Endodermal cell (in vitro differentiated cells): ENCODE data around the gene TPD52L2. TPM values are rescaled to one million over a fixed set of nuclear protein-coding genes. Genes with fewer than 3 reads are reported as not detected.

Experiments
- DNase-seq: peaks from one replicate; pipeline ENCODE4 v3.0.0-alpha.2; 2017
- H3K27ac ChIP-seq: 2 replicates; pipeline ENCODE4 v1.5.1; 2013; ENCODE audit warnings: mild to moderate bottlenecking, low read depth, low read length, moderate library complexity
- H3K27me3 ChIP-seq: 2 replicates; pipeline ENCODE4 v1.6.1; 2013; ENCODE audit warnings: mild to moderate bottlenecking, low read length, moderate library complexity; ENCODE audit not compliant: insufficient read depth, control insufficient read depth, poor library complexity, severe bottlenecking
- H3K36me3 ChIP-seq: 2 replicates; pipeline ENCODE4 v1.7.0; 2013; ENCODE audit warnings: mild to moderate bottlenecking, low read length, moderate library complexity; ENCODE audit not compliant: control insufficient read depth, insufficient read depth
- H3K4me1 ChIP-seq: one replicate; pipeline ENCODE4 v1.7.0; 2013; ENCODE audit warnings: low read length; ENCODE audit not compliant: control insufficient read depth, insufficient read depth
- H3K4me3 ChIP-seq: 2 replicates; pipeline ENCODE4 v1.5.1; 2013; ENCODE audit warnings: mild to moderate bottlenecking, low read length, moderate library complexity
- H3K9ac ChIP-seq: 2 replicates; pipeline ENCODE4 v1.6.1; 2013; ENCODE audit warnings: mild to moderate bottlenecking, low read length, moderate library complexity; ENCODE audit not compliant: poor library complexity, severe bottlenecking; ENCODE audit errors: extremely low read depth
- H3K9me3 ChIP-seq: 2 replicates; pipeline ENCODE4 v1.6.1; 2013; ENCODE audit warnings: mild to moderate bottlenecking, low read length, moderate library complexity; ENCODE audit not compliant: control insufficient read depth
- H3K27ac Mint-ChIP-seq: 2 replicates; pipeline ENCODE4 v1.8.0; 2020; ENCODE audit warnings: mixed read lengths
- H3K27me3 Mint-ChIP-seq: 2 replicates; pipeline ENCODE4 v1.8.0; 2021; ENCODE audit warnings: mild to moderate bottlenecking, mixed read lengths; ENCODE audit not compliant: insufficient read depth
- H3K36me3 Mint-ChIP-seq: 2 replicates; pipeline ENCODE4 v1.8.0; 2020; ENCODE audit warnings: low read depth, mixed read lengths
- H3K4me1 Mint-ChIP-seq: 2 replicates; pipeline ENCODE4 v1.8.0; 2020; ENCODE audit warnings: mixed read lengths
- H3K4me3 Mint-ChIP-seq: 2 replicates; pipeline ENCODE4 v1.8.0; 2020; ENCODE audit warnings: mild to moderate bottlenecking, moderate library complexity, mixed read lengths
- H3K9me3 Mint-ChIP-seq: 2 replicates; pipeline ENCODE4 v1.8.0; 2020; ENCODE audit warnings: mild to moderate bottlenecking, mixed read lengths
- CTCF ChIP-seq: fragments of 200-600 bp; sonication (generic); conservative IDR thresholded peaks from 2 replicates; pipeline ENCODE4 v1.5.0; 2021; ENCODE audit warnings: antibody characterized with exemption, mild to moderate bottlenecking
- WGBS, 2 experiments: methylation state at CpG; one replicate each; pipeline versions ENCODE4 v1.1.5 to v1.1.7; 2013; ENCODE audit warnings: missing lambda C conversion rate in 2 of 2, mixed read lengths in 1 of 2; ENCODE audit not compliant: insufficient coverage in 1 of 2, insufficient read length in 1 of 2; 5-methylcytosine and 5-hydroxymethylcytosine counted together
- total RNA-seq, 2 donors: library from RNA; stranded (reverse); fragmentation: NEBNext Ultra II Directional in 1 of 2; extraction: Animal tissue kit (Norgen Biotek cat#: 25700) in 1 of 2; gene quantifications; 2 replicates in 1 of 2; 3 replicates in 1 of 2; pipeline ENCODE4 v1.2.1, GENCODE V29; 2021

TPD52L2 gene
- total RNA-seq, 2 donors from 2014 or later: 68.3 to 85.2 TPM

- H3K4me3 ChIP-seq: no peak overlapping the region
- Mint-ChIP-seq H3K4me1 (peaks cover 25% of the 10 kb centered on the region), H3K4me3 (no peak overlapping the region), H3K9me3 (no peaks in the 10 kb centered on the region), H3K36me3 (peaks cover 4% of the 10 kb centered on the region), H3K27ac (no peak overlapping the region), H3K27me3 (peaks cover 5% of the 10 kb centered on the region)
- no peaks in the 10 kb centered on the region for H3K9me3 ChIP-seq
- H3K36me3 ChIP-seq: no peaks in the 10 kb centered on the region
- H3K4me1 ChIP-seq: peaks cover 4% of the 10 kb centered on the region
- peak; percentile 72 for DNase-seq
- H3K27ac ChIP-seq: no peak overlapping the region
- 75 to 78% methylated on average over 18 to 22 of the region's 22 CpGs for WGBS, 2 experiments
- no peak for TF ChIP-seq CTCF
- H3K27me3 ChIP-seq: no peaks in the 10 kb centered on the region
- no peak overlapping the region for H3K9ac ChIP-seq
Measured at GRCh38 chr20:63856098-63856511, 9.0 kb upstream of the TPD52L2 start.

DNA sequence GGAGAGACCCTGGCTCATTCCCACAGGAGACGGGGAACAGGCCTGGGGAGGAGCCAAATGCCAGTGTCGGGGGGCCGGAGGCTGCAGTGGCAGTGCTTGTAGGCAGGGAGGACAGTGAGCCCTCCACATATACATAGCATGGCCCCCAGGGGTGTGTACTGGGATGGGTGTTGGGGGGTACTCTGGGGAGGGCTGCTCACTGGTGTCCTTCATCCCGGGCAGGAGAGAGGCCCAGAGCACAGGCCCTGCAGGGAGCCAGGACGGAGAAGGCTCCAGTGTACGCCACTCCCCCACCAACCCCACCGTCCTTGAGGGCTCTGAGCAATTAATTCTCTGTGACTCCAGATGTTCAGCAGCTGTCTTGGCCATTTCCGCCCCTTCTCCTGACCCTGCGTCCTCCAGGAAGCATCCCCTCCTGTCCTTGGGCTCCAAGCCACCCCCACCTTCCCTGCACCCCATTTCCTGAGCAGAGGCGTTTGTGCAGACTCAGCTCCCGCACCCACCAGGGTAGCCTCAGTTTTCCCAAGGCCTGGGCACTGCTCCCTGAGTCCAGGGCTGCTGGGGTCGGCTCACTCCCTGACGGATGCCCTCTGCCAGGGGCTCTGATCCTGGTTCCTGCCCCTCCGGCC is 7.2 kb upstream of the TPD52L2 start:
- H3K27me3 Mint-ChIP-seq: peaks cover 3% of the 10 kb centered on the region
- H3K27ac Mint-ChIP-seq: no peak overlapping the region
- H3K4me3 Mint-ChIP-seq: peak overlapping the region; percentile 40
- Histone ChIP-seq H3K27ac (no peak overlapping the region), H3K4me3 (no peak overlapping the region), H3K9ac (no peak overlapping the region), H3K4me1 (peaks cover 4% of the 10 kb centered on the region), H3K27me3 (no peaks in the 10 kb centered on the region), H3K36me3 (no peaks in the 10 kb centered on the region), H3K9me3 (no peaks in the 10 kb centered on the region)
- WGBS, 2 experiments: 87 to 90% methylated on average over 9 to 14 of the region's 14 CpGs
- H3K36me3 Mint-ChIP-seq: peaks cover 4% of the 10 kb centered on the region
- TF ChIP-seq CTCF: no peak
- H3K9me3 Mint-ChIP-seq: no peaks in the 10 kb centered on the region
- H3K4me1 Mint-ChIP-seq: peaks cover 25% of the 10 kb centered on the region
- no peak for DNase-seq

DNA sequence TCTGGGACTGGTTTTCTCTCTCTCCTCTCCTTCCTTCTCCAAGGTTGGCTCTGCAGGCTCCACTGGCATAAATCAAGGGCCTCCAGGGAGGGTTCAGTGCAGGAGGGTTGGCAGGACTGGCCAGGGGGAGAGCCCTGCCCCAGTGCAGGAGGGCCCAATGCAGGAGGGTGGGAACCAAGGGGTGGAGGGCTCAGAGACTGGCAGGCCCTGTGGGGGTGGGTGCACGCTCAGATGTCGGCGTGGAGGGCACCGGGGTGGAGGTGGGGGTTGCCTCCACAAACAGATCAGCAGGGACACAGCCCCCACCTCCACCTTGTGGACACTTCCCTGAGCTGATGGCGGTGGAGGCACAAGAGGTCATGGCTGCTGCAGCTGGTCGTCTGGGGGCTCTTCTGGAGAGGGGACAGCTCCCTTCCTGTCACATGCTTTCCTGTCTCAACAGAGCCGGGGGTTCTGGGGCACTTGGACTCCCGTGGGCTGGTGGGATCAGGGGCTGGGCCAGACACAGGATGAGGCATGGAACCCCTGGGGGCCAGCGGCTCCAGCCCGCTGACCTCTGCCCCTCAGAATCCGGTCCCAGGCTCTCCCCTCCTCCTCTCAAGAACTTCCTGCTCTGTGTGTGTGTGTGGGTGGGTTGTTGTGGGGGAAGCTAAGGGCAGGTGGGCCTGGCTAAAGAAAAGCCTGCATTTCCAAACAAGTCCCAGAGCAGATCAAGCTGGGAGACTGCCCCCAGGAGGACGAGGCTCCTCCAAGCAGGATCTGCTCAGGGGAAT is 6.5 kb upstream of the TPD52L2 start:
- no peak overlapping the region for H3K4me3 ChIP-seq
- Mint-ChIP-seq H3K27ac (peak overlapping the region; percentile 55), H3K4me3 (peak overlapping the region; percentile 40), H3K27me3 (peaks cover 3% of the 10 kb centered on the region), H3K36me3 (peaks cover 4% of the 10 kb centered on the region), H3K9me3 (no peaks in the 10 kb centered on the region), H3K4me1 (peaks cover 26% of the 10 kb centered on the region)
- TF ChIP-seq CTCF: peak; percentile 71
- H3K9ac ChIP-seq: no peak overlapping the region
- DNase-seq: peak; percentile 79
- H3K9me3 ChIP-seq: no peaks in the 10 kb centered on the region
- peaks cover 5% of the 10 kb centered on the region for H3K36me3 ChIP-seq
- WGBS, 2 experiments: 20 to 44% methylated on average over 4 to 12 of the region's 12 CpGs
- peaks cover 4% of the 10 kb centered on the region for H3K4me1 ChIP-seq
- H3K27ac ChIP-seq: peak overlapping the region; percentile 68
- no peaks in the 10 kb centered on the region for H3K27me3 ChIP-seq
